Activated CD8-positive, alpha-beta memory T cell treated with anti-CD3 and anti-CD28 coated beads, Interleukin-2, amount 10 ng/mL, durations not matched to agents 7 days and 5 days (primary cell): ENCODE data around the gene RBM25. TPM values are rescaled to one million over a fixed set of nuclear protein-coding genes. Genes with fewer than 3 reads are reported as not detected.

Source experiments
- ATAC-seq: fragments of 150-1000 bp; cut with Tn5 transposase; one replicate; pipeline ENCODE4 v1.10.0; 2021; ENCODE audit warnings: moderate library complexity
- CTCF ChIA-PET: fragments of 350-600 bp; sonication (Branson Sonifier 250); formaldehyde crosslinking; loops from one replicate; lab custom pipeline; 2021; ENCODE audit warnings: antibody characterized with exemption; lab: Charles Lee
- DNase-seq: peaks from one replicate; pipeline ENCODE4 v3.0.0-alpha.2; 2020
- H3K27ac Mint-ChIP-seq: one replicate; pipeline ENCODE4 v1.8.0; 2021; ENCODE audit warnings: mild to moderate bottlenecking, mixed read lengths
- H3K27me3 Mint-ChIP-seq: one replicate; pipeline ENCODE4 v1.8.0; 2021; ENCODE audit warnings: mixed read lengths
- H3K36me3 Mint-ChIP-seq: one replicate; pipeline ENCODE4 v1.8.0; 2021; ENCODE audit warnings: mild to moderate bottlenecking, mixed read lengths
- H3K4me1 Mint-ChIP-seq: one replicate; pipeline ENCODE4 v1.8.0; 2021; ENCODE audit warnings: mixed read lengths
- H3K4me3 Mint-ChIP-seq: one replicate; pipeline ENCODE4 v1.8.0; 2021; ENCODE audit warnings: mild to moderate bottlenecking, moderate library complexity, mixed read lengths
- H3K9me3 Mint-ChIP-seq: one replicate; pipeline ENCODE4 v1.8.0; 2022; ENCODE audit warnings: low read depth, mixed read lengths
- total RNA-seq, 2 experiments: library from RNA; stranded (reverse); gene quantifications; one replicate each; pipeline ENCODE4 v1.2.3, GENCODE V29; 2021

RBM25 gene
- total RNA-seq, 2 experiments from 2014 or later, result 107 to 117 TPM

GRCh38 chr14:73124180-73124894, 66.0 kb downstream of the RBM25 start:
- Mint-ChIP-seq H3K9me3 (no peaks in the 10 kb centered on the region), H3K27me3 (no peaks in the 10 kb centered on the region), H3K4me3 (no peak overlapping the region), H3K27ac (no peak overlapping the region), H3K36me3 (peaks cover 35% of the 10 kb centered on the region), H3K4me1 (no peaks in the 10 kb centered on the region)
- ATAC-seq (no peak), DNase-seq (no peak)
- CTCF ChIA-PET, result interaction anchor here (1.2 to 1.5 kb wide), 2 partner anchors 49 to 171 kb away, joined by 3 read pairs; no protein-coding TSS in a partner anchor

- H3K27me3 Mint-ChIP-seq, result no peaks in the 10 kb centered on the region
- no peak overlapping the region for H3K27ac Mint-ChIP-seq
- no peaks in the 10 kb centered on the region for H3K9me3 Mint-ChIP-seq
- H3K36me3 Mint-ChIP-seq, result peaks cover 27% of the 10 kb centered on the region
- DNase-seq, result no peak
- CTCF ChIA-PET, result interaction anchor here (1.2 to 1.5 kb wide), 2 partner anchors 48 to 170 kb away, joined by 3 read pairs; no protein-coding TSS in a partner anchor
- H3K4me3 Mint-ChIP-seq, result no peak overlapping the region
- ATAC-seq, result no peak
- no peaks in the 10 kb centered on the region for H3K4me1 Mint-ChIP-seq
These were observed 66.8 kb downstream of the RBM25 start for GRCh38 chr14:73125169-73125588.

GRCh38 chr14:73125746-73126145, 67.4 kb downstream of the RBM25 start:
- Mint-ChIP-seq H3K36me3 (peaks cover 24% of the 10 kb centered on the region), H3K4me1 (no peaks in the 10 kb centered on the region), H3K4me3 (no peak overlapping the region), H3K27ac (no peak overlapping the region), H3K9me3 (no peaks in the 10 kb centered on the region), H3K27me3 (no peaks in the 10 kb centered on the region)
- CTCF ChIA-PET, result interaction anchor here (0.9 kb wide), 1 partner anchor 10 kb away, joined by 4 read pairs; no protein-coding TSS in a partner anchor
- DNase-seq (no peak), ATAC-seq (no peak)

GRCh38 chr14:73133795-73134194, 75.5 kb downstream of the RBM25 start:
- peaks cover 14% of the 10 kb centered on the region for H3K4me1 Mint-ChIP-seq
- peaks cover 7% of the 10 kb centered on the region for H3K9me3 Mint-ChIP-seq
- no peak overlapping the region for H3K4me3 Mint-ChIP-seq
- H3K27me3 Mint-ChIP-seq, result no peaks in the 10 kb centered on the region
- H3K27ac Mint-ChIP-seq, result no peak overlapping the region
- ATAC-seq (no peak), DNase-seq (no peak)
- peaks cover 16% of the 10 kb centered on the region for H3K36me3 Mint-ChIP-seq
- CTCF ChIA-PET, result no interaction called here

GRCh38 chr14:73136085-73136386, 77.7 kb downstream of the RBM25 start:
- Mint-ChIP-seq H3K36me3 (peaks cover 23% of the 10 kb centered on the region), H3K4me3 (peak overlapping the region; percentile 82), H3K4me1 (peaks cover 20% of the 10 kb centered on the region), H3K27me3 (no peaks in the 10 kb centered on the region), H3K9me3 (peaks cover 7% of the 10 kb centered on the region), H3K27ac (peak overlapping the region; percentile 95)
- CTCF ChIA-PET, result interaction anchor here (0.7 to 1.1 kb wide), 3 partner anchors 37 to 159 kb away, joined by 3 to 4 read pairs (median 3); partner anchors contain the start of gene RBM25
- DNase-seq, result no peak
- ATAC-seq, result no peak

GRCh38 chr14:73136387-73137225, 78.3 kb downstream of the RBM25 start, which contains the start of gene PSEN1:
Gene PSEN1, plus strand, starts transcription at chr14:73136507. Its CDS starts 11,513 bp downstream, at chr14:73148020.
- H3K27ac Mint-ChIP-seq, result peak within 1 kb of the TSS; percentile 95
- DNase-seq, result peak; percentile 99
- H3K4me3 Mint-ChIP-seq, result peak within 1 kb of the TSS; percentile 82
- CTCF ChIA-PET, result interaction anchor here (0.6 to 1.1 kb wide), 4 partner anchors 36 to 730 kb away, joined by 3 to 4 read pairs (median 3); partner anchors contain the start of gene RBM25
- peaks cover 24% of the 10 kb centered on the region for H3K4me1 Mint-ChIP-seq
- H3K27me3 Mint-ChIP-seq, result no peaks in the 10 kb centered on the region
- H3K36me3 Mint-ChIP-seq, result peaks cover 24% of the 10 kb centered on the region
- peak; percentile 97 for ATAC-seq
- H3K9me3 Mint-ChIP-seq, result peaks cover 7% of the 10 kb centered on the region

- Mint-ChIP-seq H3K4me3 (no peak overlapping the region), H3K27ac (peak overlapping the region; percentile 5)
These were observed 82.5 kb downstream of the RBM25 start for GRCh38 chr14:73140811-73141323.

GRCh38 chr14:73142216-73142615, 83.9 kb downstream of the RBM25 start:
- CTCF ChIA-PET, result no interaction called here
- H3K4me1 Mint-ChIP-seq, result peaks cover 30% of the 10 kb centered on the region
- H3K36me3 Mint-ChIP-seq, result peaks cover 13% of the 10 kb centered on the region
- H3K27me3 Mint-ChIP-seq, result no peaks in the 10 kb centered on the region
- no peaks in the 10 kb centered on the region for H3K9me3 Mint-ChIP-seq
- peak overlapping the region; percentile 48 for H3K27ac Mint-ChIP-seq
- ATAC-seq, result peak; percentile 38
- DNase-seq, result no peak
- no peak overlapping the region for H3K4me3 Mint-ChIP-seq

More at GRCh38 chr14:73140811-73141323, 82.5 kb downstream of the RBM25 start:
- CTCF ChIA-PET, result no interaction called here
- ATAC-seq (no peak), DNase-seq (no peak)
- no peaks in the 10 kb centered on the region for H3K9me3 Mint-ChIP-seq
- peaks cover 15% of the 10 kb centered on the region for H3K36me3 Mint-ChIP-seq
- H3K27me3 Mint-ChIP-seq, result no peaks in the 10 kb centered on the region
- H3K4me1 Mint-ChIP-seq, result peaks cover 32% of the 10 kb centered on the region

GRCh38 chr14:73143003-73143402, 84.7 kb downstream of the RBM25 start:
- H3K9me3 Mint-ChIP-seq, result no peaks in the 10 kb centered on the region
- H3K4me3 Mint-ChIP-seq, result no peak overlapping the region
- no peak overlapping the region for H3K27ac Mint-ChIP-seq
- CTCF ChIA-PET, result interaction anchor here (0.6 to 1.1 kb wide), 3 partner anchors 11 to 26 kb away, joined by 3 to 4 read pairs (median 3); no protein-coding TSS in a partner anchor
- no peaks in the 10 kb centered on the region for H3K27me3 Mint-ChIP-seq
- ATAC-seq, result no peak
- H3K36me3 Mint-ChIP-seq, result peaks cover 10% of the 10 kb centered on the region
- no peak for DNase-seq
- peaks cover 26% of the 10 kb centered on the region for H3K4me1 Mint-ChIP-seq

GRCh38 chr14:73143617-73144016, 85.3 kb downstream of the RBM25 start:
- H3K4me1 Mint-ChIP-seq, result peaks cover 26% of the 10 kb centered on the region
- H3K9me3 Mint-ChIP-seq, result no peaks in the 10 kb centered on the region
- no peak for ATAC-seq
- H3K27ac Mint-ChIP-seq, result no peak overlapping the region
- CTCF ChIA-PET, result interaction anchor here (0.7 to 1.1 kb wide), 3 partner anchors 11 to 62 kb away, joined by 3 to 4 read pairs (median 3); no protein-coding TSS in a partner anchor
- no peaks in the 10 kb centered on the region for H3K27me3 Mint-ChIP-seq
- H3K4me3 Mint-ChIP-seq, result no peak overlapping the region
- no peak for DNase-seq
- H3K36me3 Mint-ChIP-seq, result peaks cover 10% of the 10 kb centered on the region

GRCh38 chr14:73145371-73145770, 87.0 kb downstream of the RBM25 start:
- CTCF ChIA-PET, result no interaction called here
- Mint-ChIP-seq H3K27me3 (no peaks in the 10 kb centered on the region), H3K4me3 (no peak overlapping the region), H3K27ac (no peak overlapping the region), H3K36me3 (peaks cover 18% of the 10 kb centered on the region), H3K9me3 (no peaks in the 10 kb centered on the region), H3K4me1 (peaks cover 24% of the 10 kb centered on the region)
- ATAC-seq (no peak), DNase-seq (no peak)

GRCh38 chr14:73146111-73146510, 87.8 kb downstream of the RBM25 start:
- peaks cover 13% of the 10 kb centered on the region for H3K36me3 Mint-ChIP-seq
- CTCF ChIA-PET, result no interaction called here
- H3K27me3 Mint-ChIP-seq, result no peaks in the 10 kb centered on the region
- no peak overlapping the region for H3K4me3 Mint-ChIP-seq
- ATAC-seq (no peak), DNase-seq (no peak)
- H3K27ac Mint-ChIP-seq, result no peak overlapping the region
- H3K9me3 Mint-ChIP-seq, result no peaks in the 10 kb centered on the region
- H3K4me1 Mint-ChIP-seq, result peaks cover 19% of the 10 kb centered on the region

- Mint-ChIP-seq H3K9me3 (no peaks in the 10 kb centered on the region), H3K27me3 (no peaks in the 10 kb centered on the region)
These were observed 91.4 kb downstream of the RBM25 start for GRCh38 chr14:73149753-73150152.

More at GRCh38 chr14:73149753-73150152, 91.4 kb downstream of the RBM25 start:
- ATAC-seq (no peak), DNase-seq (no peak)
- CTCF ChIA-PET, result interaction anchor here (1.1 kb wide), 1 partner anchor 12 kb away, joined by 3 read pairs; no protein-coding TSS in a partner anchor
- peaks cover 25% of the 10 kb centered on the region for H3K36me3 Mint-ChIP-seq
- H3K4me1 Mint-ChIP-seq, result peaks cover 5% of the 10 kb centered on the region
- no peak overlapping the region for H3K27ac Mint-ChIP-seq
- no peak overlapping the region for H3K4me3 Mint-ChIP-seq
